HCT116 (cell line): ENCODE measurements around the gene LSM11. TPM values are rescaled to one million over a fixed set of nuclear protein-coding genes. Genes with fewer than 3 reads are reported as not detected.
A peak's percentile ranks its signal among the peaks of the same experiment; 100 is the strongest.

Experiments
- ATAC-seq: fragments of 200-7000 bp; cut with Tn5 transposase; 2 replicates; pipeline ENCODE4 v1.9.1; 2020; ENCODE audit warnings: mild to moderate bottlenecking, moderate library complexity
- BruUV-seq: library from RNA; stranded (reverse); fragments of 400-500 nt; replicated peaks from 2 replicates; lab custom pipeline; 2021; lab: Mats Ljungman, UMichigan
- CTCF ChIA-PET: fragments of 300-600 bp; sonication (Branson Sonifier 250); formaldehyde crosslinking; loops from one replicate; lab custom pipeline; 2021; ENCODE audit warnings: antibody characterized with exemption; lab: Charles Lee
- POLR2A ChIA-PET: fragments of 300-600, 350-600 bp; sonication (Branson Sonifier 250); formaldehyde crosslinking; loops from one replicate; lab custom pipeline; 2021; ENCODE audit warnings: antibody characterized with exemption; lab: Charles Lee
- RAD21 ChIA-PET, 2 experiments: fragments of 300-600 bp; sonication (Branson Sonifier 250); formaldehyde crosslinking; loops; one replicate each; lab custom pipeline; 2023; ENCODE audit warnings: low total read pairs in 2 of 2; ENCODE audit not compliant: uncharacterized antibody in 2 of 2, unreplicated experiment in 2 of 2, low non-redundant PET in 1 of 2; lab: Charles Lee
- DNase-seq: peaks from one replicate; pipeline ENCODE4 v3.0.0-alpha.2; 2010; ENCODE audit warnings: low read depth, low spot score
- H2AFZ ChIP-seq: fragments of 200-600 bp; shearing (Covaris generic), sonication (generic); 2 replicates; pipeline ENCODE4 v1.6.1; 2017; ENCODE audit warnings: low read depth, mixed run types, mixed read lengths, antibody characterized with exemption, low read length; ENCODE audit not compliant: poor library complexity, severe bottlenecking
- H3K27ac ChIP-seq: 2 replicates; pipeline ENCODE4 v1.5.1; 2012; ENCODE audit warnings: low read depth, low read length
- H3K27me3 ChIP-seq: fragments of 200-600 bp; sonication (generic); 2 replicates; pipeline ENCODE4 v1.6.1; 2016; ENCODE audit warnings: mixed run types, low read length, mixed read lengths; ENCODE audit not compliant: insufficient read depth
- H3K36me3 ChIP-seq, 2 experiments: fragments of 200-500 bp in 1 of 2; fragments of 200-600 bp in 1 of 2; sonication (Bioruptor generic) in 1 of 2; sonication (generic) in 1 of 2; 2 replicates each; pipeline versions ENCODE4 v1.5.1 to v1.6.1; 2014 to 2016; ENCODE audit warnings: low read length in 2 of 2, inconsistent platforms in 1 of 2, mixed read lengths in 1 of 2, mixed run types in 1 of 2; ENCODE audit not compliant: insufficient read depth in 2 of 2, control insufficient read depth in 1 of 2
- H3K4me1 ChIP-seq, 2 experiments: fragments of 200-600 bp in 1 of 2; sonication (generic) in 1 of 2; 2 replicates each; pipeline versions ENCODE4 v1.5.1 to v1.6.1; 2012 to 2017; ENCODE audit warnings: low read length in 2 of 2, inconsistent platforms in 1 of 2, mild to moderate bottlenecking in 1 of 2, mixed read lengths in 1 of 2, mixed run types in 1 of 2, moderate library complexity in 1 of 2; ENCODE audit not compliant: insufficient read depth in 2 of 2, control insufficient read depth in 1 of 2
- H3K4me2 ChIP-seq: fragments of 200-600 bp; sonication (generic); 2 replicates; pipeline ENCODE4 v1.6.1; 2017; ENCODE audit warnings: mixed run types, low read length, mixed read lengths
- H3K4me3 ChIP-seq, 2 experiments: fragments of 200-600 bp in 1 of 2; sonication (generic) in 1 of 2; replicated peaks in 1 of 2; 2 replicates each; pipeline ENCODE4 v1.5.1; 2011 to 2016; ENCODE audit warnings: low read length in 2 of 2, control low read depth in 1 of 2, low read depth in 1 of 2, mild to moderate bottlenecking in 1 of 2, mixed read lengths in 1 of 2, mixed run types in 1 of 2
- H3K79me2 ChIP-seq: fragments of 200-600 bp; sonication (generic); 2 replicates; pipeline ENCODE4 v1.6.1; 2017; ENCODE audit warnings: mild to moderate bottlenecking, mixed run types, low read length, moderate library complexity, mixed read lengths; ENCODE audit not compliant: insufficient read depth
- H3K9ac ChIP-seq: fragments of 200-600 bp; sonication (generic); 2 replicates; pipeline ENCODE4 v1.6.1; 2016; ENCODE audit warnings: low read length, mixed read lengths
- H3K9me2 ChIP-seq: fragments of 200-600 bp; sonication (generic), shearing (Covaris generic); 2 replicates; pipeline ENCODE4 v1.6.1; 2017; ENCODE audit warnings: mixed run types, mild to moderate bottlenecking, moderate library complexity; ENCODE audit not compliant: insufficient read depth
- H3K9me3 ChIP-seq, 2 experiments: fragments of 200-500 bp in 1 of 2; fragments of 200-600 bp in 1 of 2; sonication (Bioruptor generic) in 1 of 2; sonication (generic) in 1 of 2; 2 replicates each; pipeline ENCODE4 v1.6.1; 2014 to 2017; ENCODE audit warnings: low read length in 2 of 2, mixed read lengths in 2 of 2, inconsistent platforms in 1 of 2, low read depth in 1 of 2, mild to moderate bottlenecking in 1 of 2, mixed run types in 1 of 2, moderate library complexity in 1 of 2; ENCODE audit not compliant: control insufficient read depth in 1 of 2, insufficient read depth in 1 of 2
- H4K20me1 ChIP-seq: fragments of 200-600 bp; sonication (generic), shearing (Covaris generic); 2 replicates; pipeline ENCODE4 v1.6.1; 2017; ENCODE audit warnings: mixed run types, mild to moderate bottlenecking, moderate library complexity; ENCODE audit not compliant: insufficient read depth
- CEBPB ChIP-seq: IDR thresholded peaks from 2 replicates; pipeline ENCODE4 v1.6.1; 2012; ENCODE audit warnings: low read depth
- CTCF ChIP-seq, 3 experiments: fragments of 200-600 bp in 1 of 3; sonication (generic) in 1 of 3; IDR thresholded peaks in 2 of 3; conservative IDR thresholded peaks in 1 of 3; 2 replicates each; pipeline ENCODE4 v1.5.1; 2012 to 2017; ENCODE audit warnings: low read depth in 2 of 3, low read length in 2 of 3, antibody characterized with exemption in 1 of 3, borderline replicate concordance in 1 of 3, control low read depth in 1 of 3, mild to moderate bottlenecking in 1 of 3, mixed read lengths in 1 of 3, mixed run types in 1 of 3, moderate library complexity in 1 of 3; ENCODE audit not compliant: insufficient read depth in 1 of 3
- EZH2phosphoT487 ChIP-seq: fragments of 200-600 bp; IDR thresholded peaks from 2 replicates; pipeline ENCODE4 v1.6.1; 2018; ENCODE audit warnings: antibody characterized with exemption, borderline replicate concordance
- FOSL1 ChIP-seq: IDR thresholded peaks from 2 replicates; pipeline ENCODE4 v1.6.1; 2012; ENCODE audit warnings: low read depth
- RAD21 ChIP-seq: IDR thresholded peaks from 2 replicates; pipeline ENCODE4 v1.6.1; 2012; ENCODE audit warnings: low read depth, mild to moderate bottlenecking
- ZBTB33 ChIP-seq: IDR thresholded peaks from 2 replicates; pipeline ENCODE4 v1.6.1; 2011; ENCODE audit warnings: mild to moderate bottlenecking, low read length, moderate library complexity; ENCODE audit not compliant: insufficient replicate concordance; ENCODE audit errors: extremely low read depth
- intact Hi-C: fragments of 100-400 bp; cut with micrococcal nuclease; formaldehyde crosslinking; loops from 2 replicates; pipeline ENCODE4 v1.10.0; 2022
- total RNA-seq: library from RNA; stranded (reverse); gene quantifications from one replicate; pipeline ENCODE4 v1.2.1, GENCODE V29; 2021; ENCODE audit not compliant: unreplicated experiment

LSM11 gene
- total RNA-seq, 1 experiment from 2014 or later, result 6.2 TPM

GRCh38 chr5:157740229-157740610 lies 3.3 kb upstream of the LSM11 start:
- H3K9ac ChIP-seq, result no peak overlapping the region
- no peaks in the 10 kb centered on the region for H3K79me2 ChIP-seq
- TF ChIP-seq RAD21, result peak; percentile 67
- TF ChIP-seq EZH2phosphoT487, result no peak
- TF ChIP-seq CTCF (IDR thresholded peaks at IDR 0.05 in 2 of 3, conservative IDR thresholded peaks at IDR 0.05 in 1 of 3; ENCODE audit: borderline replicate concordance in 1 of 3, insufficient read depth in 1 of 3, low read depth in 2 of 3, low read length in 2 of 3), result peak; percentile 64 to 82 (median 68)
- no peak for TF ChIP-seq CEBPB
- TF ChIP-seq FOSL1, result no peak
- TF ChIP-seq ZBTB33, result no peak
- H3K4me2 ChIP-seq, result no peak overlapping the region
- ChIA-PET RAD21 (no interaction called here), POLR2A (no interaction called here), CTCF (no interaction called here)
- H3K9me2 ChIP-seq, result no peaks in the 10 kb centered on the region
- H3K9me3 ChIP-seq, result no peaks in the 10 kb centered on the region
- peak; percentile 19 for DNase-seq
- intact Hi-C loops, result loop anchor here (1.0 to 10.0 kb wide), 5 partner anchors 71 to 595 kb away; partner anchors contain the start of genes ADAM19 and MED7
- peaks cover 8 to 24% of the 10 kb centered on the region in 2 experiments; a peak in 2 of 4 replicates for H3K4me1 ChIP-seq
- no peak overlapping the region for H2AFZ ChIP-seq
- peaks cover 16 to 22% of the 10 kb centered on the region in 2 experiments; a peak in 3 of 4 replicates for H3K36me3 ChIP-seq
- no peak overlapping the region for H3K27ac ChIP-seq
- BruUV-seq, result TSS peak; percentile 10
- H4K20me1 ChIP-seq, result no peaks in the 10 kb centered on the region
- no peak overlapping the region for H3K4me3 ChIP-seq
- peak; percentile 54 for ATAC-seq
- H3K27me3 ChIP-seq, result no peaks in the 10 kb centered on the region
